GM12801 (cell line): ENCODE measurements around the gene APEH.

ENCODE experiments used
- CTCF ChIP-seq: IDR thresholded peaks from one replicate; pipeline ENCODE4 v1.5.1; 2011; ENCODE audit warnings: control low read depth; ENCODE audit not compliant: insufficient read length; ENCODE audit errors: extremely low read depth

The APEH gene

DNA sequence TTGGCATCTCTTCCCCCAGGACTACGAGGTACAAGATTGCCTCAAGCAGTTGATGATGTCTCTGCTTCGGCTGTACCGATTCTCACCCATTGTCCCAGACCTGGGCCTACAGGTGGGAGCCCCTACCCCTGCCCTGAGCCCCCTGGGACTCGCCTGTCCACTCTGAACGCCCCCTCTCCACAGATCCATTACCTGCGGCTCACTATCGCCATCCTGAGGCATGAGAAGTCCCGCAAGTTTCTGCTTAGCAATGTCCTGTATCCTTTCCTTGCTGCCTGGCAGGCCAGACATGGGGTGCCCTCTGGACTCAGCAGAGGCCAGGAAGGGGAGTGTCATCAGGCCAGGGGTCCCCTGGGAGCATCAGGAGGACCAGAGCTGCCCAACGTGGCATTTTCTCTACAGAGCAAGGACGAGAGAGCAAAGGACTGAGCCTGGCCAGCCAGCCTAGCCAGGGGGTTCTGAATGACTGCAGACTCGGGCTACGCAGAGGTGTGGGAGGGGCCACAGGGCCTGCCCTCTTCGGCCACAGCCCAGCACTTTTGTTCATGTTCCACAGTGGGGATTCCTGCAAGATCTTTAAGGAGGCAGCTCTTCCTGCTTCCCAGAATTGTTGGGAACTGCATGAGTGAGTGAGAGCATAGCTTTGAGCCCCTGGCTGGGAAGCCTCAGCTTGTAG is 26.4 kb downstream of the APEH start:
- TF ChIP-seq CTCF: no peak

GRCh38 chr3:49701388-49702077 is 27.4 kb downstream of the APEH start:
- TF ChIP-seq CTCF: no peak

DNA sequence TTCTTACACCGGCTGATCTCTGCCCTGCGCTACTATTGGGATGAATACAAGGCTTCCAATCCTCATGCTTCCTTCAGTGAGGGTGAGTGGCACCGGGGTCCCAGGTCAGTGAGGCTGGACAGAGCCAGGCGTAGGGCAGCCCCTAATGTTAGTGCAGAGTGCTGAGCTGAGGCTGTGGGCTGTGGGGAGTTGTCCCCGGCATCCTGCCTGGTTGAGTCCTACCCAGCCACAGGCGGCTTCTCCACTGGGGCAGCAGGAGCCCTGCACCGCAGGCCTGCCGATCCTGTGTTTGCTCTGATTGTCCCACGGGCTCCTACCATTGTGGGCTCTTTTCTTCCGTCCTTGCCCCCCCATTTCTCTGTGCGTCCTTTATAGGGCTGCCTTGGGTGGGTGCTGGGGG is 28.5 kb downstream of the APEH start:
- no peak for TF ChIP-seq CTCF

DNA sequence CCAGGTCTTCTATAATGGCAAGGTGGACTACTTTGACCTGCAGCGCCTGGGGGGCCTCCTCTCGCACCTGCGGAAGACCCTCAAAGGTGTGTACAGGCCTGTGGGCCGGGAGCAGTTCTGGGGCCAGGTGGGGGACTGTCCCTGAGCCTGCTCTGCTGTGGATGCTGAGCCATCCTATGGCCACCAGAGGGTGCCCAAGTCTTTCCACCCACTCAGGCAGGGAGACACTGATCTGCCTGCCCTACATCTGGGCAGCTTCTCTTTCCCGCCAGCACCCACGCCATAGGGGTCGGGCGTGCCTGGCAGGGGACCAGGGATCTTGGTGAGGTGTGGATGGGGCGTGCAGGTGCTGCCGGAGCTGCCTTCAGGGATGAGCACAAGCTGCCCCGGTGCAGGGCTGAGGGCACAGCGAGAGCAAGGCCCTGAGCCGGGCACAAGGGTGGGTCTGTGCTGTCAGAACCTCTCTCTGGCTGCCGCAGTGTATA is 29.3 kb downstream of the APEH start:
- no peak for TF ChIP-seq CTCF

- TF ChIP-seq CTCF: no peak
These were observed 29.8 kb downstream of the APEH start for GRCh38 chr3:49703956-49704355.

GRCh38 chr3:49704629-49705028 is 30.5 kb downstream of the APEH start:
- TF ChIP-seq CTCF: no peak

DNA sequence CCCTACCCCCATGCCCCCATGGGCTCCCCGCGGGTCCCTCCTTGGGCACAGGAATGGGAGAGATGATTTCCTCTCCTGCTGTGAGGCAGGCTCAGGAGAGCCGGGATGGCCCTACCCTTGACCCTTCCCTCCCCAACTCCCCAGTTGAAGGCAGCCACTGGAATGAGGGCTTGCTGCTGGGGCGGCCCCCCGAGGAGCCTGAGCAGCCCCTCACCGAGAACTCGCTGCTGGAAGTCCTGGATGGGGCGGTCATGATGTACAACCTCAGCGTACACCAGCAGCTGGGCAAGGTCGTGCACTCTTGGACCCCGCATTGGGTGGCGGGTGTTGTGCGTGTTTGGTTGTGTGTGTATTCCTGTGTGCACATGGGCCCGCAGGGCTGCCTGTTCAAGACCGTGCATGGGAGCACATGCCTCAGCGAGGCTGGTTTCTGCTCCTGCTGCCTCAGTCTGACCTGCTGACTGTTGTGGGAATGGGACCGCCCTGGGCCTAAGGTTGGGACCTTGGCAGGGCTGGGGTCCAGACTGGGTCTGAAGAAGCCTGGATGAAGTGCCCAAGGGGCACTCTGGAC is 31.3 kb downstream of the APEH start:
- no peak for TF ChIP-seq CTCF
